Astrocyte (in vitro differentiated cells and primary cell): ENCODE results near the gene ZFAND6. TPM values are rescaled to one million over a fixed set of nuclear protein-coding genes. Genes with fewer than 3 reads are reported as not detected.

Source experiments
- DNase-seq: peaks from one replicate; pipeline ENCODE4 v3.0.0-alpha.2; 2010; ENCODE audit warnings: low read depth
- FAIRE-seq: peaks from 2 replicates; lab custom pipeline; 2011; peaks lifted over from hg19 to GRCh38; lab: Jason Lieb, UNC
- H2AFZ ChIP-seq: 2 replicates; pipeline ENCODE4 v1.6.0; 2012; ENCODE audit warnings: low read depth, low read length, inconsistent platforms
- H3K27ac ChIP-seq: 2 replicates; pipeline ENCODE4 v1.5.1; 2011; ENCODE audit warnings: low read depth, low read length, inconsistent platforms
- H3K27me3 ChIP-seq: 2 replicates; pipeline ENCODE4 v1.6.0; 2011; ENCODE audit warnings: low read length, inconsistent platforms; ENCODE audit not compliant: insufficient read depth
- H3K36me3 ChIP-seq: 2 replicates; pipeline ENCODE4 v1.5.1; 2011; ENCODE audit warnings: low read length, inconsistent platforms; ENCODE audit not compliant: insufficient read depth
- H3K4me1 ChIP-seq: 2 replicates; pipeline ENCODE4 v1.5.1; 2011; ENCODE audit warnings: low read length, inconsistent platforms; ENCODE audit not compliant: insufficient read depth
- H3K4me2 ChIP-seq: 2 replicates; pipeline ENCODE4 v1.6.0; 2012; ENCODE audit warnings: low read length, inconsistent platforms
- H3K4me3 ChIP-seq: 2 replicates; pipeline ENCODE4 v1.5.1; 2011; ENCODE audit warnings: low read depth, mild to moderate bottlenecking, low read length, inconsistent platforms; ENCODE audit not compliant: insufficient read depth
- H3K79me2 ChIP-seq: 2 replicates; pipeline ENCODE4 v1.6.0; 2012; ENCODE audit warnings: mild to moderate bottlenecking, low read length, inconsistent platforms; ENCODE audit not compliant: insufficient read depth
- H3K9ac ChIP-seq: 2 replicates; pipeline ENCODE4 v1.6.0; 2012; ENCODE audit warnings: mild to moderate bottlenecking, low read length, inconsistent platforms
- H3K9me3 ChIP-seq: 2 replicates; pipeline ENCODE4 v1.5.1; 2012; ENCODE audit warnings: low read depth, mild to moderate bottlenecking, low read length, inconsistent platforms; ENCODE audit not compliant: insufficient read depth
- H4K20me1 ChIP-seq: 2 replicates; pipeline ENCODE4 v1.6.0; 2012; ENCODE audit warnings: low read length, inconsistent platforms; ENCODE audit not compliant: insufficient read depth
- H3K27ac Mint-ChIP-seq: one replicate; pipeline ENCODE4 v1.8.0; 2021; ENCODE audit warnings: mild to moderate bottlenecking, mixed read lengths; ENCODE audit not compliant: unreplicated experiment
- H3K27me3 Mint-ChIP-seq: one replicate; pipeline ENCODE4 v1.8.0; 2021; ENCODE audit warnings: low read depth, mixed read lengths; ENCODE audit not compliant: unreplicated experiment
- H3K36me3 Mint-ChIP-seq: one replicate; pipeline ENCODE4 v1.8.0; 2021; ENCODE audit warnings: low read depth, mixed read lengths; ENCODE audit not compliant: unreplicated experiment
- H3K4me1 Mint-ChIP-seq: one replicate; pipeline ENCODE4 v1.8.0; 2021; ENCODE audit warnings: low read depth, mixed read lengths; ENCODE audit not compliant: unreplicated experiment
- H3K4me3 Mint-ChIP-seq: one replicate; pipeline ENCODE4 v1.8.0; 2021; ENCODE audit warnings: mild to moderate bottlenecking, moderate library complexity, mixed read lengths; ENCODE audit not compliant: unreplicated experiment
- H3K9me3 Mint-ChIP-seq: one replicate; pipeline ENCODE4 v1.8.0; 2021; ENCODE audit warnings: mild to moderate bottlenecking, mixed read lengths; ENCODE audit not compliant: unreplicated experiment
- EZH2 ChIP-seq: IDR thresholded peaks from 2 replicates; pipeline ENCODE4 v1.6.1; 2012; ENCODE audit warnings: mild to moderate bottlenecking, low read length, inconsistent platforms; ENCODE audit not compliant: insufficient read depth
- total RNA-seq: library from RNA; stranded (reverse); gene quantifications from 2 replicates; pipeline ENCODE4 v1.2.1, GENCODE V29; 2021
- TF ChIP-seq, protein P1 (sequence below): IDR thresholded peaks from 2 replicates; pipeline ENCODE4 v1.5.1; 2011; ENCODE audit warnings: low read depth, mild to moderate bottlenecking, inconsistent platforms, low read length, moderate library complexity; ENCODE audit not compliant: insufficient read depth

The ZFAND6 gene
- total RNA-seq, 1 donor from 2014 or later: 70.0 TPM

DNA sequence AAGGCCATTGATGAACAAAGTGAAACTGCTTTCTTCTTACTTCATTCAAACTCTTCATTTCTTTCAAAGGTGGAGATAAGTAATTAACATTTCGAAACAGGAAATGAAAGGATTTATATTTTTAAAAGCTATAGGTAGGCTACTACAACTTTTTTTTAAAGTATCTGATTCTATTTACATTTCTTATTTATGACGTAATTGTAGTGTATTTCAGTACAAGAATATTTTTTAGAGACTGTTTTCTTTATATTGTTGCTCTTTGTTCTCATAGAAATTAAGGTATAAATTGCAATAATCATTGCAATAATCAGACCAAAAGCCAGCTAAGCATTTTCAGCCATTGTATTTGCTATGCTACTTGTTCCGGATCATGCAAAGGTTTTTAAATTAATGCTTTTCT, 13.7 kb downstream of the ZFAND6 start:
- Mint-ChIP-seq H3K4me3 (peak overlapping the region; percentile 91), H3K4me1 (peaks cover 35% of the 10 kb centered on the region), H3K27ac (no peak overlapping the region), H3K27me3 (no peaks in the 10 kb centered on the region), H3K9me3 (no peaks in the 10 kb centered on the region), H3K36me3 (no peaks in the 10 kb centered on the region)
- H3K79me2 ChIP-seq: peaks cover 97% of the 10 kb centered on the region
- TF ChIP-seq EZH2: no peak
- TF ChIP-seq, protein P1, sequence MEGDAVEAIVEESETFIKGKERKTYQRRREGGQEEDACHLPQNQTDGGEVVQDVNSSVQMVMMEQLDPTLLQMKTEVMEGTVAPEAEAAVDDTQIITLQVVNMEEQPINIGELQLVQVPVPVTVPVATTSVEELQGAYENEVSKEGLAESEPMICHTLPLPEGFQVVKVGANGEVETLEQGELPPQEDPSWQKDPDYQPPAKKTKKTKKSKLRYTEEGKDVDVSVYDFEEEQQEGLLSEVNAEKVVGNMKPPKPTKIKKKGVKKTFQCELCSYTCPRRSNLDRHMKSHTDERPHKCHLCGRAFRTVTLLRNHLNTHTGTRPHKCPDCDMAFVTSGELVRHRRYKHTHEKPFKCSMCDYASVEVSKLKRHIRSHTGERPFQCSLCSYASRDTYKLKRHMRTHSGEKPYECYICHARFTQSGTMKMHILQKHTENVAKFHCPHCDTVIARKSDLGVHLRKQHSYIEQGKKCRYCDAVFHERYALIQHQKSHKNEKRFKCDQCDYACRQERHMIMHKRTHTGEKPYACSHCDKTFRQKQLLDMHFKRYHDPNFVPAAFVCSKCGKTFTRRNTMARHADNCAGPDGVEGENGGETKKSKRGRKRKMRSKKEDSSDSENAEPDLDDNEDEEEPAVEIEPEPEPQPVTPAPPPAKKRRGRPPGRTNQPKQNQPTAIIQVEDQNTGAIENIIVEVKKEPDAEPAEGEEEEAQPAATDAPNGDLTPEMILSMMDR: no peak
- no peaks in the 10 kb centered on the region for H3K27me3 ChIP-seq
- H3K36me3 ChIP-seq: no peaks in the 10 kb centered on the region
- H4K20me1 ChIP-seq: peaks cover 41% of the 10 kb centered on the region
- H3K4me2 ChIP-seq: peak overlapping the region; percentile 83
- H3K27ac ChIP-seq: no peak overlapping the region
- H3K4me3 ChIP-seq: peak overlapping the region; percentile 72
- H3K9ac ChIP-seq: peak overlapping the region; percentile 17
- H3K4me1 ChIP-seq: peaks cover 25% of the 10 kb centered on the region
- no peaks in the 10 kb centered on the region for H3K9me3 ChIP-seq
- no peak overlapping the region for H2AFZ ChIP-seq
- FAIRE-seq: no peak
- no peak for DNase-seq

DNA sequence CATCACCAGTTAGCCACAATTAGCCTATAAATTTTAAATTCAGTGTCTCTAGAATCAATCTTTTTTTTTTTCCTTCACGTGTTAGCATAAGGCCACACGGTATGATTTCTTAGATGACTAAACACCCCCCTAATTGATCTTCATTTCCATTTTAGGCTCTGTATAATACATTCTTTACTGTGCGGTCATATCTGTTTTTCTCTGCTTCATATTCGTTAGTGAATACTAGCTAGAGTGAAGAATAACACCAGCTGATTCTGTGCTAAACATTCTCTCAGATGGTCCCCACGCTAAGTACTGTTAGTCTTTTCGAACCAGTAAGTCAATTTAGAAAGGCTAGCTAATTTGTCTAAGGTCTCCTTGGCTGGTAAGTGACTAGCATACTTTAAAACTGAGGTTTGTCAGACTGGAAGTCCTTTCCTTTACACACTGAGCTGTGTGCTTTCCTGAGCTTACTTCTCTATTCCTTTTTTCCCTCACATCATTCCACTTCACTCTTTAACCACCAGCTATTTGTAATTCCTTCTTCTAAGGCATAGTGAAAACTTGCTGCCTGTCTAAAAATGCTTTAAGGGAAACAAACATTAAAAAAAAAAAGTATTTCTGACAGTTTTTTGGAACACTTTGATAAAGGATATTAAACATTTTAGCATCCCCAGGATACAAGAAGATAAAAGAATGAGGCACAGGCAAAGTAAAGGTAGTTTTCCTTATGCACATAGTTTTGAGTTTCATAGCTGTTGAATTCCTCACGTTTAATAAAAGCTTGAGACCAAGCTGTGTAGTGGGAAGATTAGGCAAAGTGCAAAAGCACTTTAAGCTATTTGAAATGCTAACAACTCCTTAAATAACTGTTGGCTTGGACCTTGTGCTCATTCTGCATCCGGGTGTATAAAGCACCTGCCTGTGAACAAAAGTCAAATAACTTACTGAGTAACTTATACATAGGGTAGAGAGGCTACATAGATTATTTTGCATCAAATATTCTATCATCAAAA, 17.1 kb downstream of the ZFAND6 start:
- FAIRE-seq (no peak), DNase-seq (peak; percentile 59)
- Histone ChIP-seq H3K79me2 (peaks cover 91% of the 10 kb centered on the region), H3K4me2 (peak overlapping the region; percentile 76), H4K20me1 (peaks cover 39% of the 10 kb centered on the region), H3K36me3 (no peaks in the 10 kb centered on the region), H3K4me3 (peak overlapping the region; percentile 5), H3K27ac (peak overlapping the region; percentile 25), H3K4me1 (peaks cover 20% of the 10 kb centered on the region), H3K9me3 (no peaks in the 10 kb centered on the region), H3K9ac (peak overlapping the region; percentile 56), H3K27me3 (no peaks in the 10 kb centered on the region), H2AFZ (no peak overlapping the region)
- peaks cover 5% of the 10 kb centered on the region for H3K36me3 Mint-ChIP-seq
- peaks cover 27% of the 10 kb centered on the region for H3K4me1 Mint-ChIP-seq
- peak overlapping the region; percentile 22 for H3K4me3 Mint-ChIP-seq
- no peak for TF ChIP-seq EZH2
- TF ChIP-seq, protein P1: no peak
- peak overlapping the region; percentile 48 for H3K27ac Mint-ChIP-seq
- H3K9me3 Mint-ChIP-seq: no peaks in the 10 kb centered on the region
- H3K27me3 Mint-ChIP-seq: no peaks in the 10 kb centered on the region

DNA sequence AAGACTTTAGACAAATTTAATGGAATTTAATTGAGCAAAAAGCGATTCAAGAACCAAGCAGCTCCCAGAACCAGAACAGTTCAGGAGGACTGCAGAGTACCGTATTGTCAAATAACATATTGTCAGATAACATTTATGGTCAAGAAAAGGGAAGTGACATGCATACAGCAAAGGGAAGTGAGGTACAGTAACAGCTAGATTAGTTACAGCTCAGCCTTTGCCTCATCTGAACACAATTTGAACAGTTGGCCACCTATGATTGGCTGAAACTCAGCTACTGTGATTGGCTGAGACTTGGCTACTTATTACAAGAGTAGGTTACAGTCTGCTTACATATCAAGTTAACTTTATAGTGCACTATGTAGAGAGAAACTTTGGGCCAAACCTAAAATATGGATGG, 21.9 kb downstream of the ZFAND6 start:
- FAIRE-seq (no peak), DNase-seq (no peak)
- Histone ChIP-seq H3K4me3 (no peak overlapping the region), H3K4me2 (no peak overlapping the region), H3K27me3 (no peaks in the 10 kb centered on the region), H3K79me2 (peaks cover 90% of the 10 kb centered on the region), H3K9me3 (no peaks in the 10 kb centered on the region), H3K27ac (no peak overlapping the region), H4K20me1 (peaks cover 59% of the 10 kb centered on the region), H3K4me1 (peaks cover 2% of the 10 kb centered on the region), H3K9ac (no peak overlapping the region), H3K36me3 (no peaks in the 10 kb centered on the region), H2AFZ (no peak overlapping the region)
- Mint-ChIP-seq H3K4me3 (no peak overlapping the region), H3K36me3 (peaks cover 5% of the 10 kb centered on the region), H3K27ac (no peak overlapping the region), H3K27me3 (no peaks in the 10 kb centered on the region), H3K4me1 (peaks cover 10% of the 10 kb centered on the region), H3K9me3 (no peaks in the 10 kb centered on the region)
- TF ChIP-seq, protein P1: no peak
- no peak for TF ChIP-seq EZH2
